AG04450 (cell line): ENCODE measurements around the gene NRL. TPM values are rescaled to one million over a fixed set of nuclear protein-coding genes. Genes with fewer than 3 reads are reported as not detected.

Experiments used
- CTCF ChIA-PET: fragments of 300-600, 350-600 bp; formaldehyde crosslinking; extraction: SDS; loops from one replicate; lab custom pipeline; 2022; ENCODE audit warnings: antibody characterized with exemption, inconsistent platforms; lab: Charles Lee
- POLR2A ChIA-PET: fragments of 350-600 bp; formaldehyde crosslinking; extraction: SDS; loops from one replicate; lab custom pipeline; 2021; ENCODE audit warnings: antibody characterized with exemption, inconsistent platforms; lab: Yijun Ruan, JAX
- DNase-seq: peaks from one replicate; pipeline ENCODE4 v3.0.0-alpha.2; 2011; ENCODE audit warnings: low read depth, low spot score
- H3K27ac ChIP-seq: one replicate; pipeline ENCODE4 v1.5.1; 2012; ENCODE audit warnings: low read depth, low read length, control low read depth
- H3K27me3 ChIP-seq: one replicate; pipeline ENCODE4 v1.6.0; 2012; ENCODE audit warnings: low read length; ENCODE audit not compliant: control insufficient read depth, insufficient read depth
- H3K4me3 ChIP-seq: 2 replicates; pipeline ENCODE4 v1.5.1; 2011; ENCODE audit warnings: mild to moderate bottlenecking, low read depth, low read length, control low read depth
- H3K9me3 ChIP-seq: 2 replicates; pipeline ENCODE4 v1.5.1; 2012; ENCODE audit warnings: low read length; ENCODE audit not compliant: control insufficient read depth, insufficient read depth
- polyA plus RNA-seq: library from polyadenylated mRNA; depleted of rRNA; stranded (reverse); fragments of >200 nt; gene quantifications from 2 replicates; pipeline ENCODE4 v1.2.3, GENCODE V29; 2011
- TF ChIP-seq, protein P1 (sequence below): IDR thresholded peaks from 2 replicates; pipeline ENCODE4 v1.5.1; 2011; ENCODE audit warnings: low read depth, low read length, control low read depth, inconsistent platforms

NRL gene
- polyA plus RNA-seq, 1 experiment, result 0.41 TPM

DNA sequence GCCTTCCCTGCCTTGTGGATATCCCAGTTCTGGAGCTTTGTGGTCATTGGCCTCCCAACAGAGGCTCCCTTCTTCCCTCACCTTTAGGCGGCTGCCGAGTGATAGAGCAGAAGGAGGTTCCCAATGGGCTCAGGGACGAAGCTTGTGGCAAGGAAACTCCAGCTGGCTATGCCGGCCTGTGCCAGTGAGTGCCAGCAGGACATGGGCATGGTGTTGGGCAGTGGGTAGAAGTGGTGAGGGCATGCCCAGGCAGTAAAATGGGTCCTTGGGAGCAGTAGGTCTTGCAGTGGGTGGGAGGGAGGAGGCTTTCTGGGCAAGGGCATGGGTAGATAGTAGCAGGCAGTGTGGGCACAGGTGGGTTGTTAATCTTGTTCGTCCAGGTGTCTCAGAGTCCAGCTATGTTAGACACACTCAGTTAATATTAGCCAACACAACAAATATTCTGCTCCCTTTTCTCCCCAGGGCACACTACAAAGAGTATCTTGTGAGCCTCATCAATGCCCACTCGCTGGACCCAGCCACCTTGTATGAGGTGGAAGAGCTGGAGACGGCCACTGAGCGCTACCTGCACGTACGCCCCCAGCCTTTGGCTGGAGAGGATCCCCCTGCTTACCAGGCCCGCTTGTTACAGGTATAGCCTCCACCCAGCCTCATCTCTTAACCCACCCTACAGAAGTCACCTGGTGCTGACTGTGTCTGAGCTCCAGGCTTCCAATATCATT, 45.2 kb upstream of the NRL start:
- TF ChIP-seq, protein P1, sequence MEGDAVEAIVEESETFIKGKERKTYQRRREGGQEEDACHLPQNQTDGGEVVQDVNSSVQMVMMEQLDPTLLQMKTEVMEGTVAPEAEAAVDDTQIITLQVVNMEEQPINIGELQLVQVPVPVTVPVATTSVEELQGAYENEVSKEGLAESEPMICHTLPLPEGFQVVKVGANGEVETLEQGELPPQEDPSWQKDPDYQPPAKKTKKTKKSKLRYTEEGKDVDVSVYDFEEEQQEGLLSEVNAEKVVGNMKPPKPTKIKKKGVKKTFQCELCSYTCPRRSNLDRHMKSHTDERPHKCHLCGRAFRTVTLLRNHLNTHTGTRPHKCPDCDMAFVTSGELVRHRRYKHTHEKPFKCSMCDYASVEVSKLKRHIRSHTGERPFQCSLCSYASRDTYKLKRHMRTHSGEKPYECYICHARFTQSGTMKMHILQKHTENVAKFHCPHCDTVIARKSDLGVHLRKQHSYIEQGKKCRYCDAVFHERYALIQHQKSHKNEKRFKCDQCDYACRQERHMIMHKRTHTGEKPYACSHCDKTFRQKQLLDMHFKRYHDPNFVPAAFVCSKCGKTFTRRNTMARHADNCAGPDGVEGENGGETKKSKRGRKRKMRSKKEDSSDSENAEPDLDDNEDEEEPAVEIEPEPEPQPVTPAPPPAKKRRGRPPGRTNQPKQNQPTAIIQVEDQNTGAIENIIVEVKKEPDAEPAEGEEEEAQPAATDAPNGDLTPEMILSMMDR, result no peak
- CTCF ChIA-PET, result interaction anchor here (0.6 to 3.5 kb wide), 12 partner anchors 9 to 136 kb away, joined by 3 to 54 read pairs (median 10); partner anchors contain the start of genes CHMP4A, IPO4, PSME1 and PSME2
- no peak for DNase-seq
- POLR2A ChIA-PET, result interaction anchor here (1.3 to 2.1 kb wide), 3 partner anchors 13 to 54 kb away, joined by 5 to 12 read pairs (median 6); partner anchors contain the start of genes CHMP4A, PSME1 and RNF31
- peak overlapping the region; percentile 61 for H3K27ac ChIP-seq
- no peaks in the 10 kb centered on the region for H3K27me3 ChIP-seq
- no peaks in the 10 kb centered on the region for H3K9me3 ChIP-seq
- no peak overlapping the region for H3K4me3 ChIP-seq

- no peak for DNase-seq
- POLR2A ChIA-PET, result no interaction called here
- CTCF ChIA-PET, result interaction anchor here (0.6 kb wide), 1 partner anchor 91 kb away, joined by 3 read pairs; no protein-coding TSS in a partner anchor
- Histone ChIP-seq H3K9me3 (no peaks in the 10 kb centered on the region), H3K27me3 (no peaks in the 10 kb centered on the region), H3K27ac (no peak overlapping the region), H3K4me3 (no peak overlapping the region)
- TF ChIP-seq, protein P1, result no peak
Observed at GRCh38 chr14:24157331-24157730, 42.6 kb upstream of the NRL start.

DNA sequence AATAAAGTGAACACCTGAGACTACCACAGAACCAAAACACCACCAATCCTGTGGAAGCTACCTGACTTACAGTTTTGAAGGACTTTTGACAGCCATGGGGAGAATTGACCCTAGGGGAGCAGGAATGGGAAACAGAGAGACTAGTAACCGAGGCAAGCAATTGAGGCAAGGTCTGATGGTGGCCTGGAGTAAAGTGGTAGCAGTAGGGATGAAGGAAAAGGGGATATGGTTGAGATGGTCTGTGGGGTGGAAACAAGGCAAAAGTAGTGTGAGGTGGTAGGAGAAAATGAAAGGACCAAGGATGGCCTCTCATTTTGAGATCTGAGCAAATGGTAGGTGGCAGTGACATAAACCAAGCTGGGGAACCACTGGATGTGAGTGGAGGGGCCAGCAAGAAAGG, 42.1 kb upstream of the NRL start:
- no peak for DNase-seq
- ChIA-PET CTCF (interaction anchor here (0.6 kb wide), 1 partner anchor 91 kb away, joined by 3 read pairs; no protein-coding TSS in a partner anchor), POLR2A (no interaction called here)
- TF ChIP-seq, protein P1, result no peak
- no peak overlapping the region for H3K4me3 ChIP-seq
- H3K27ac ChIP-seq, result no peak overlapping the region
- H3K9me3 ChIP-seq, result no peaks in the 10 kb centered on the region
- no peaks in the 10 kb centered on the region for H3K27me3 ChIP-seq

GRCh38 chr14:24155100-24155499, 40.4 kb upstream of the NRL start:
- ChIA-PET CTCF (no interaction called here), POLR2A (no interaction called here)
- Histone ChIP-seq H3K27ac (no peak overlapping the region), H3K9me3 (no peaks in the 10 kb centered on the region), H3K27me3 (no peaks in the 10 kb centered on the region), H3K4me3 (no peak overlapping the region)
- TF ChIP-seq, protein P1, result no peak
- no peak for DNase-seq
